Cardiac septum (tissue), 1 donor: ENCODE measurements around the gene PI4KA. TPM values are rescaled to one million over a fixed set of nuclear protein-coding genes. Genes with fewer than 3 reads are reported as not detected.
"Not testable (repeated sequence)": the region's sequence is repeated elsewhere in the genome, so short reads cannot be mapped to it uniquely, and the experiment has no call there.

Source experiments
- DNase-seq: peaks from one replicate; pipeline ENCODE4 v3.0.0-alpha.2; 2020; ENCODE audit warnings: low spot score
- intact Hi-C: fragments of 100-400 bp; cut with DNase I; formaldehyde crosslinking; loops from one replicate; pipeline ENCODE4 v1.14.0; 2022
- total RNA-seq: library from RNA; stranded (reverse); fragmentation: NEBNext Ultra II Directional; extraction: Animal tissue kit (Norgen Biotek cat#: 25700); gene quantifications from one replicate; pipeline ENCODE4 v1.2.1, GENCODE V29; 2021
- donor health status: DM: no; HTN: no; CAD: no.

PI4KA gene
- total RNA-seq, 1 donor from 2014 or later: 52.6 TPM

DNA sequence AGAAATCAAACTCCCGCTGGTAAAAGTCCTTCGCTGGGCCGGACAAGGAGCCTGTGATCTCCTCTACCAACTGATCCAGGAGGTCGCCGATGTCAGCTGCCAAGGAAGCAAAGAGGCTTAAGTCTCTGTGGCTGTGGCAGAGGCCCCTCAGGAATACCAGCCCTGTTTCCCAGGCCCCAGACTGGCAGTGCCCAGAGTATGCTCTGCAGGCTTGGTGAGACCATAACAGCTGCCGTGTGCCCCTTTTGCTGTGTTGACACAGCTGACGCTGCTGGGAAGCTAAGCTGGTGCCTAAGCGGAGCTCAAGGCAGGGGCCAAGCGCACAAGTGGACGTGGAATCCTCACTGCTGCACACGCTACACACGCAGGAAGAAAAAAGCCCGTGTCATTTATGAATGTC, 139.9 kb downstream of the PI4KA start:
- intact Hi-C loops, DNase-seq: not testable (repeated sequence)

DNA sequence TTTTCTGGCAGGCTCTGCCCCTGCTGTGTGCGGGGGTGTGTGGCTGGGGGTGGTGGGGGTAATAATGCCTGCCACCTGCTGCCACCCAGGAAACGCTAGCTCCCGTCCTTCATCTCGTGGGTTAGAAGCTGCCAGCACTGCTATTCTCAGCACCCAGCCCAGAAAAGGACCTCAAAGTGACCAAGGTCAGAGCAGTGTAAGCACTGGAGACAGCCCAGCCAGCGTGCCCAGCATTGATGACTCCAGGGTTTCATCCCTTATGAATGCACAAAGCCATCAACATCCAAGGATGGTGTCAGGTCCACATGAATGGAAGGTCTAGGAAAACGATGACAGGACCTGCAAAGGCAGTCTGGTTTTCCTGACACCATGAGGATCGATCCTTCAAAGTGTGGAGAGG, 140.6 kb downstream of the PI4KA start:
- DNase-seq, intact Hi-C loops: not testable (repeated sequence)

DNA sequence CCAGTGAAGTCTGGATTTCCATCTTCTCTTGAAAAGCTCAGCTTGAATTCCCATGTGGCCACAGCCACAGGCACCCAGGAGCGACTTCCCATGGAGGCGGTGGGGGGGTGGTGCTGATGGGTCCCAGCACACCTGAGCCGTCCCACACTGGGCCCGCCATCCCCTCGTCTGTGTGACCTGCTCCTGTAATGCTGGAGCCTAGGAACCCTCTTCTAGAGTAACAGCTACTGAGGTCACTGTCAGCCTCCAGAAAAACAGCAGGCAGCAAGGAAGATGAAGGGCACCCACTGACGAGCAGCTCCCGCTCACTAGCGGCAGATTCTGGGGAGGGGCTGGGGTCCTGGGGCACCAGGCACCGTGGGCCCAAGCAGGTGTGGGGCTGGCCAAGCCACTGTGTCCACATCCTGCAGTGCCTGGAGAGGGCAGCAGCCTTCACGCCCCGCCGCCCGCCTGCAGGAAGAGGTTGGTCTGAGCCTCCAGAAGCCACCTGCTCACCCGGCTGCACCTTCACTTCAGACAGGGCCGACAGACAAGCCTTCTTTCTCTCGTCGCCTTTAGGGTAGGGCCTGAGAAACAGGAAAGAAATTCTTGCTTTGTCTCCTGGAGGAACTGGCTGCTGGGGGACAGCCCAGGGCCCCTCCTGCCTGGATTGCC, 141.3 kb downstream of the PI4KA start:
- intact Hi-C loops, DNase-seq: not testable (repeated sequence)

DNA sequence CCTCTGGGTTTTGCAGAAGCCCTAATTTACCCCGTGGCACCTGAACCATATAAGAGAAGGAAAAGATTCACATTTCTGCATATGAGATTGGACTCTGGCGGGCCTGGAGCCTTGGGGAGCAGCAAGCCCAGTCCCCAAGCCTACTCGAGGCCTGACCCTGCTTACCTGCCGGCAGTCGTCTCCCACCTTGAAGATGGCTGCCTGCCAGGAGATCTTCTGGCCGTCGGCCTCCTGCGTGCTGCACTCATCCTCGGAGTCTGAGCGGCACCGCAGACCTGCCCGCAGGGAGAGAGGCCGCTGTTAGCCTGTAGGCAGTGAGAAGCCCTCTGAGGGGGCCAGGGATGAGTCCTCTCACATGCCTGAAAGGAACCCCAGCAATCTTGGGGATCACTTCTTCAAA, 145.5 kb downstream of the PI4KA start:
- DNase-seq, intact Hi-C loops: not testable (repeated sequence)

DNA sequence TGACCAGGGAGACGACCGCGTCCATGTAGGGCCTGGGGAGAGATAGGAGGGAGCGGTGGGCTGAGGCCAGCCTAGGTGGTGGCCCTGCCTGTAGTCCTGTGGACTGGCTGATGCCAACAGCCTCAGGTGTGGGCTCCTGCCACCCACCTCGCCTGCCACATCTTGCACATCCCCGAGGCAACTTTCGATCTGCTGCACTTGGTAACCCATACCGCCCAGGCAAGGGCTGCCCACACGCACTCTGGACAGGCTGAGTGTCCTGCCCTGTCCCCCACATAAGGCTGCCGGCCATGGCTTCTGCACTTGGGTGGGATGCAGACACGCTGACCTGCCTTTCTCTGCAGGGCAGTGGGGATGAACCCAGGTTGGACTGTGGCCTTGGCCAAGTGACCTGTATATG, 148.6 kb downstream of the PI4KA start:
- intact Hi-C loops, DNase-seq: not testable (repeated sequence)

DNA sequence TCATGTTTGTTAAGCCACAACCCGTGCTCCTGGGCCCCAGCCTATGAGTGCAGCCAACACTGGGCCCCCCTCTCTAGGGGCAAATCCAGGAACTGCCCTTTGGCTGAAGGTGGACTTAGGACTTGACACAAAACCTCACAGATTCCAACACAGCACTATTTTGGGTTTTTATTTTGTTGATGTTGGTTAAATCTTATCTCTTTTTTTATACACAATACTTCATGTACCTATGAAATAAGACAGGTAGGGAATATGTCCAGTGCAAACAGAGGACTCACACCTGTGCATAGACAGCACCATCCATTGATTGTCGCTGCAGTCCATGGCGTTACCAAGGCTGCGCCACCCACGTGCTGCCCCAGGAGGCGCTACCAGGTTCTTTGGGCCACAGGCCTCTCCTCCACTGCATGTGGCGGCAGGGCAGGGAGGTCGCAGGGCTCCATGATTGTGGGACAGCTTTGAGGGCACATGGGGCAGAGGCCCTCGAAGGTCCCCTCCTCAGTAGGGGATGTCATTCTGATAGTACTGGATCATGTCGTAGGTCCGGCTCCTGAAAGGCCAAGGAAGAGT, 151.0 kb downstream of the PI4KA start:
- intact Hi-C loops, DNase-seq: not testable (repeated sequence)

DNA sequence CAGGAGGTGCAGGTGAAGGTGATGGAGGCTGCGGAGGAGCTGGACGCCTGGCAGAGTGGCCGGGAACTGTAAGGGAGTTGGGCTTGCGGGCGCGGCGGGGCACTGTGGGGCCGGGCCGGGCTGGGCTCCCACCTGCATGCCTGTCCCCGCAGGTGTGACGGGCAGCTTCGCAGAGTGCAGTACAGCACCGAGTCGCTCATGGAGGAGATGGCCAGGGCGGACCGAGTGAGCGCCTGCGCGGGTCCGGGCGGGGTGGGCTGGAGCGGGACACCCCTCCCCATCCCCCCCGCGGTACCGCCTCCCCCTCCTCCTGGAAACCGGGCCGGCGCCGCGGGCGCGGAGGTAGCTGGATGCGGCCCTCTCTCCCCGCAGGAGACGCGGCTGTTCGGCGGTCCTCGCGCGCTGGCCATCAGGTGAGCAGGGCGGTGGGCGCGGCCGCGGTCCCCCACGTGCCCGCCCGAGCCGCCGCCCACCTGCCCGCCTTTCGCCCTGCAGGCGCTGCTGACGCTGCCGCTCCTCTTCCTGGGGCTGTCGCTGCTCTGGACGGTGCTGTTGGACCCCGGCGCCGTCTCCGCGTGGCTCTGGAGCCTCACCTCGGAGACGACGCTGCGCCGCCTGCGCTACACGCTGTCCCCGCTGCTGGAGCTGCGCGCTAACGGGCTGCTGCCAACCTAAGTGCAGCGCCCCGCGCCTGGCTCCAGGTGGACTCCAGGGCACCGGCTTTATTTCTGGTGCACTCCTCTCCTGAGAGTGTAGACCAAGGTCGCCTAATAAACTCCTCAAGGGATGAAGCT, 154.6 kb downstream of the PI4KA start:
- DNase-seq, intact Hi-C loops: not testable (repeated sequence)

DNA sequence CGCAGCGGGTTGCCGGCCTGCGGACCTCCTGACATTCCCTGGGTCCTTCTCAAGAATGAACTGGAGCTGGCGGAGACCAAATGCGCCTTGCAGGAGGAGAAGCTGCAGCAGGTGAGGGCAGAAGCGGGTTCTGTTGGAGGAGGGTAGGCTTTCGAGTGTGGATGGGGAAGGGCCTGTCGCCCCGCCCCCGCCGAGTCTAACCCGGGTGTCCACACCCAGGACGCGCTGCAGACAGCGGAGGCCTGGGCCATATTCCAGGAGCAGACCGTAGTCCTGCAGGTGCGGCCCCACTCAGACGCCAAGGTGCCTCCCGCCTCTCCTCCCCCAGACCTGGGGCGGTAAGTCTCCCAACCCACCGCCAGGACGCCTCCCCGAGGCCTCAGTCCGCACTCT, 155.2 kb downstream of the PI4KA start:
- DNase-seq, intact Hi-C loops: not testable (repeated sequence)

DNA sequence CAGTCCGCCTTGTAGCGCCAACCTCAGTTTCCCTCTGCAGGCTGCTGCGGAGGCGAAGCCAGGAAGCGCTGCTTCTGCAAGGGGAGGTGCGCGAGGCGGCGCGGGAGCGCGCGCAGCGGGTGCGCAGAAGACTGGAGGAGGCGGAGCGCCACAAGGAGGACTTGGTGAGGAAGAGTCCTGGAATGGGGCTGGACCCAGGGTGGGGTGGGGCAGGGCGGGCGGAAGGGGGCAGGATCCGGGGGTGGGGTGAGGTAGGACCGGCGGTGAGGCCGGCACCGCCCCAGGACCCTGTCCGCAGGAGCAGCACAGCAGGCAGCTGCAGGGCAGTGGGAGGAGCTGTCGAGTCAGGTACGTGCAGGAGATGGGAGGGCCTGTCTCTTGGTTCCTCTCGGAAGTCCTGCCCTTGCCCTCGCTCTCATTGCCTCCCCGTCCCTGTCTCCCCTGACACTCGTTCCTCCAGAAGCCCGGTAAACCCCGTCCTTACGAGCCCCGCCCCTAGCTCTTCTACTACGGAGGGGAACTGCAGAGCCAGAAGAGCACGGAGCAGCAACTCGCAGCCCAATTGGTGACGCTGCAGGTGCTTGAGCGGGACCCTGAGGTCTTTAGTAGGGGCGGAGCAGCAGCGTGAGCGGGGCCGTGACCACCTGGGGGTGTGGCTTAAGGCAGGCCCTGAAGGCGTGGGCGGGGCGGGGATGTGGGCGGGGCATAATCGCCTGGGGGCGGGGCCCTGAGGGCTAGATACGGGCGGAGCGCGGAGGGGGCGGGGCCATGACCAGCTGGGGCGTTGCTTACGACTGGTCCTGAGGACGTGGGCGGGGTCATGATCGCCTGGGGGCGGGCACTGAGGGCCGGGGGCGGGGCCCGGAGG, 155.8 kb downstream of the PI4KA start:
- DNase-seq: peak; percentile 98
- intact Hi-C loops: not testable (repeated sequence)

DNA sequence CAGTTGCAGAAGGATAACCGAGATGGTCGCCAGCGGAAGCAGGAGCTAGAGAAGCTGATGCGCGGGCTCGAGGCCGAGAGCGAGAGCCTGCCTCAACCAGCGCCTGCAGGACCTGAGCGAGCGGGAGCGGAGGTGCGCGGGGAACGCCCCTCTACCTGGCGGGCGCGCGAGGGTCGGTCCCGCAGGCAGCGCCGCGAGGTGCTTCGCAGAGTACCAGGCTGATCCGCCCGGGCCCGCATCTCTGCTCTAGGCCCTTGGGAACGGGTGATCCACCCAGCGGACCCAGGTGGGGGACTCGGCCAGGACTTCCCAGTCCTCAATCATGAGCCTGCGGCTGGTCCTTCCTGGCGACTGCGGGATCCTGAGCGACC, 156.5 kb downstream of the PI4KA start:
- DNase-seq, intact Hi-C loops: not testable (repeated sequence)

DNA sequence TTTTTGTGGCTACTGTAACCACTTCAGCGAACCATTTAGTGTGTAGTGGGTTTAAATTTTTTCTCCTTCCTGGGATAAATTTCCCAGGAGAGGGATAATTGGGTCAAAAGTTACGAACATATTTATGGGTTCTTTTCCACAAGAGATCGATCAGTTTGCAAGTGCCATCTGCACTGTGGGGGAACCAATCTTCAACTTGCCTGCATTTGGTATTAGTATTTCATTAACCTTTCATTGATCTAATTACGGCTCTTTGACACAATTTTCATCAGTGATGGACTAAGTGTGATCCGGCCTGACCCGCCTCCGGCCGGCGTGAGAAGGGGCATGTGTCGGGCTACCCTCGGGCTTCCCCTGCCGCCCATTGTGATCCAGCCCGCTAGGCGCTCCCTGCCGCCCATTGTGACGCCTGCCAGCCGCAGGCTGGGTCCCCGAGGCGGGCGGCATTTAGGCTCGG, 156.9 kb downstream of the PI4KA start:
- intact Hi-C loops, DNase-seq: not testable (repeated sequence)

DNA sequence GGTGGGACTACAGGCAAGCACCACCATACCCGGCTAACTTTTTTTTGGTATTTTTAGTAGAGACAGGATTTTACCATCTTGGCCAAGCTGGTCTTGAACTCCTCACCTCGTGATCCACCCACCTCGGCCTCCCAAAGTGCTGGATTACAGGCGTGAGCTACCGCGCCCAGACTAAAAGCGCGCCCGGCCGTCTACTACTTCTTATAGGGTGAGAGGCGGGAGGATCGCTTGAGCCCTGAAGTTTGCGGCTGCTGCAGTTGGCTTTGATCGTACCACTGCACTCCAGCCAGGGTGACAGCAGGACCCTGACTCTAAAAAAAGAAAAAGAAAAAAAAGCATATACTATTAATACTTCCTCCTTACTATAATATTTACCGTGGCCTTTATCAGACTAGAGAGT, 158.3 kb downstream of the PI4KA start:
- intact Hi-C loops, DNase-seq: not testable (repeated sequence)

DNA sequence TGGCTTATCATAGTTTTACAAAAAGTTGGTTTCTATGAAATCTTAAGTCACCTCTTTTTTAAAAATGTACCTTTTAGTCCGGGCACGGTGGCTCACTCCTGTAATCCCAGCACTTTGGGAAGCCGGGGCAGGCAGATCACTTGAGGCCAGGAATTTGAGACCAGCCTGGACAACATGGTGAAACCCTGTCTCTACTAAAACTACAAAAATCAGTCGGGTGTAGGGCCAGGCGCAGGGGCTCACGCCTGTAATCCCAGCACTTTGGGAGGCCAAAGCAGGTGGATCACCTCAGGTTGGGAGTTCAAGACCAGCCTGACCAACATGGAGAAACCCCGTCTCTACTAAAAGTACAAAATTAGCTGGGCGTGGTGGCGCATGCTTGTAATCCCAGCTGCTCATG, 158.8 kb downstream of the PI4KA start:
- intact Hi-C loops: loop anchor here (5.0 kb wide), 2 partner anchors 138 to 283 kb away; no protein-coding TSS in a partner anchor
- DNase-seq: not testable (repeated sequence)

DNA sequence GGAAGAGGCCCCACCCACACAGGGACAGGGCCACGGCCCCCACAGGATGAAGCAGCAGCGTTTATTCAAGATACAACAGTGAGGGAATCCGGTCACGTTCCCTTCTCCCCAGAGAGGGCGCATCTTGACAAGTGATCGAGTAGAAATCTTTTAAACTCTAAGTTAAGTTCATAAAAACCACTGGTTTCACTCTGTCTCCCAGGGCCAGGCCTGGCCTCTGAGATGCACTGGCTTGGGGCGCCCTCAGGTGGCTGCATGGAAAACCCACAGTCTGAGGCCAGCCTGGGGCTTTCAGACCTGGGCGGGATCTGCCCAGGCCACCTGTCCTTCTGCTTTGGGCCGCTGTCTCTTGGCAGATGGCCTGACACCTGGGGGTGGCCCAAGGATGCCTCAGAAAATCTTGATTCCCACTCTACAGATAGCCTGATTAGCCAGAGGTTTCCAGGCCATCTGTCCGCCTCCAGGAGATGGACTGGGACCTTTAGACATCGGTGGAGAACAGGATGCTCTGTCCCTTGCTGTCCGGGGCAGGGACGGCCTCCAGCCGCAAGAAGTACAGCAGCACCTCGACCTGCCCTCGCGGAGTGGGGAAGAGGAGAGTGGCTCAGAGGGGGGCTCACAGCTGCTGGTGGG, 161.0 kb downstream of the PI4KA start:
- peak; percentile 88 for DNase-seq
- intact Hi-C loops: loop anchor here (5.0 kb wide), 2 partner anchors 135 to 280 kb away; no protein-coding TSS in a partner anchor

DNA sequence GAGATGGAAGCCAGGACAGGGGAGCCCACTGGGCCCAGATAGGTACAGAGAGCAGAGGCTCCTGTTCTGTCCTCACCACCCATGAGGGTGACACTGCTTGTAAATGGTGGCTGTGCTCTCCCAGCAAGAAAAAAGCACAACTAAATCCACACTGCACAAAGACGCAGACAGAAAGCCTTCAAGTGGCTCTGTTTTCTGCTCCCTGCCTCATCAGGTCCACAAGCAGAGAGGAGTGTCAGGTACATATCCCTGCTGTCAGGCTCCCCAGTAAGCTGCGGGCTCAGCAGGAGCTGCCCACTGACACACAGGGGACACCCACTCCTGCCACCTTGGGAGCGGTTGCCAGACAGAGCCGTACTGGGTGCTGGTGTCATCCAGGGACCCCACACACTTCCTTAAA, 162.6 kb downstream of the PI4KA start:
- intact Hi-C loops: loop anchor here (5.0 kb wide), 2 partner anchors 134 to 279 kb away; no protein-coding TSS in a partner anchor

DNA sequence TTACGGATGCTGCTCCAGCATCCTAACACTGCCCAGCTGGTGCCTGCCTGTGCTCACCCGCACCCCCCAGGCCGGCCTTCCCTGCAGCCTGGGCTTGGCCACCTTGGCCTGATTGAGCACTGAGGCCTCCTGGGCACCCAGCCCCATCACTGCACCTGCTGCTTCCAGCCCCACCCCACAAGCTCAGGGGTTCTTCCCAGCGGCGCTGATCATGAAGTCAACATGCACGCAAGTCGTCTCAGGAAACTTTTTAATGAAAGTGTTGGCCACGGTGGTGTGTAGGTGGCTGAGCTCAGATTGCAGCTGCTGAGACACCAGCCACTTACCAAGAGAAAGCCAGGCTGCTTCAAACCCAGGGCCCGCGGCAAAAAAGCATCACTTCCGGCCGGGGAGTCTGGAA, 163.4 kb downstream of the PI4KA start:
- intact Hi-C loops: loop anchor here (5.0 kb wide), 2 partner anchors 133 to 278 kb away; no protein-coding TSS in a partner anchor
- DNase-seq: not testable (repeated sequence)

More for the DNA sequence above, 162.6 kb downstream of the PI4KA start:
- DNase-seq: not testable (repeated sequence)

DNA sequence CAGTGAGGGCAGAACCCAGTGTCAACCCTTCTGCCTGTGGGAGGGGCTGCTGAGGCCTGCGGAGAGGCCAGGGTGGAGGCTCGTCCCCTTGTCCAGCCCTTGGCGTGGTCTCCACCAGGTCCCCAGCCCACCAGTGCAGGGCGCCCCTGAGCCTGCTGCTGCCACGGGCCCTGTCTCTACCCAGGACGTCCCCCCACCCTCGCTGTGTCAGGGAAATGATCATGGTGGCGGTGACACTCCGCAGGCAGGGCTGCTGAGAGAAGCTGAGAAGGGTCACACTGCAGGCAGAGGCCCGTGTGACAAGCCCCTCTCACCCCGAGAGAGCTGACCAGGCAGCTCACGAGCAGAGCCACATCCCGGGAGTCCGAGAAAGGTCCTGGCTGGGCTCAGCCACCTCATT, 164.4 kb downstream of the PI4KA start:
- DNase-seq, intact Hi-C loops: not testable (repeated sequence)

DNA sequence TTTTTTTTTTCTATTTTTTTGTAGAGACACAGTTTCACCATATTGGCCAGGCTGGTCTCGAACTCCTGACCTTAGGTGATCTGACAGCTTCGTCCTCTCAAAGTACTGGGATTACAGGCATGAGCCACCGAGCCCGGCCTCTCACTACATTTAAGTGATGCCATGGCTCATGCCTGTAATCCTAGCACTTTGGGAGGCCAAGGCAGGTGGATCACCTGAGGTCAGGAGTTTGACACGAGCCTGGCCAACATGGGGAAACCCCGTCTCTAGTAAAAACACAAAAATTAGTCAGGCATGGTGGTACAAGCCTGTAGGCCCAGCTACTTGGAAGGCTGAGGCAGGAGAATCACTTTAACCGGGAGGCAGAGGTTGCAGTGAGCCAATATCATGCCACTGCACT, 165.7 kb downstream of the PI4KA start:
- intact Hi-C loops, DNase-seq: not testable (repeated sequence)
